Muscle layer of colon (tissue), 2 donors: ENCODE results near the gene FOXL1.

Experiments used
- H3K27ac ChIP-seq: one replicate; pipeline ENCODE4 v1.7.0; 2013; ENCODE audit warnings: low read depth, mild to moderate bottlenecking, low read length, moderate library complexity
- H3K27me3 ChIP-seq, 2 donors: one replicate each; pipeline ENCODE4 v1.7.0; 2013; ENCODE audit warnings: low read length in 2 of 2, mild to moderate bottlenecking in 2 of 2; ENCODE audit not compliant: insufficient read depth in 2 of 2, control insufficient read depth in 1 of 2
- H3K36me3 ChIP-seq: one replicate; pipeline ENCODE4 v1.7.0; 2013; ENCODE audit warnings: mild to moderate bottlenecking, low read length; ENCODE audit not compliant: insufficient read depth
- H3K4me1 ChIP-seq: one replicate; pipeline ENCODE4 v1.7.0; 2013; ENCODE audit warnings: mild to moderate bottlenecking, low read length; ENCODE audit not compliant: insufficient read depth
- H3K4me3 ChIP-seq, 2 donors: one replicate each; pipeline ENCODE4 v1.7.0; 2013; ENCODE audit warnings: low read length in 2 of 2, low read depth in 1 of 2, mild to moderate bottlenecking in 1 of 2, moderate library complexity in 1 of 2
- H3K9ac ChIP-seq: one replicate; pipeline ENCODE4 v1.7.0; 2013; ENCODE audit warnings: low read length
- H3K9me3 ChIP-seq: one replicate; pipeline ENCODE4 v1.7.0; 2013; ENCODE audit warnings: mild to moderate bottlenecking, low read length
- donor health status: abdominal sarcoma.
- donor health status: Adenocarcinoma of cecum.

FOXL1 gene

DNA sequence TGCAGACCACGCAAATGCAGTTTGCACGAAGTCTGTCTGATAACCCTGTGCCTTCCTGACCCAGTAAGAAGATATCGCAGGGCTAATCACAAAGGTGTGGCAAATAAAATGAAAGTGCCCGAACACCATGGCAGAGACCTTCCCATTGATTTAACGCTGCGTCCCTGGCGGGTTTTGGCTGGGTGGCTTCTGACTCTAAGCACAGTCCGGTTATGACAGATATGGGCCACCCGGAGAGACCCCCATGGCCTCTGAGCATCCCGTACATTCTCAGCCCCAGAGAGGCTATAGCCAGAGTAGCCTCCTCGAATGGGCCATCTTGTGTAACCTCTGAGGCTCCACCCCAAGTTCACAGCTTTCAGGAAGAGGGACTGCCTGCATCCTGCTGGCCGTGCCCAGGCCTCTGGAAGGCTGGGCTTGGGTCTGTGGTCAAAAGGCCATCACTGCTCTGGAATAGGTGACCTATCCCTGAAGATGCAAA is 6.3 kb upstream of the FOXL1 start:
- no peaks in the 10 kb centered on the region for H3K4me1 ChIP-seq
- H3K27me3 ChIP-seq, result peaks cover 81% of the 10 kb centered on the region in 2 donors
- no peaks in the 10 kb centered on the region for H3K36me3 ChIP-seq
- no peaks in the 10 kb centered on the region for H3K9me3 ChIP-seq
- no peak overlapping the region for H3K9ac ChIP-seq
- H3K4me3 ChIP-seq, result no peak overlapping the region
- no peak overlapping the region for H3K27ac ChIP-seq

DNA sequence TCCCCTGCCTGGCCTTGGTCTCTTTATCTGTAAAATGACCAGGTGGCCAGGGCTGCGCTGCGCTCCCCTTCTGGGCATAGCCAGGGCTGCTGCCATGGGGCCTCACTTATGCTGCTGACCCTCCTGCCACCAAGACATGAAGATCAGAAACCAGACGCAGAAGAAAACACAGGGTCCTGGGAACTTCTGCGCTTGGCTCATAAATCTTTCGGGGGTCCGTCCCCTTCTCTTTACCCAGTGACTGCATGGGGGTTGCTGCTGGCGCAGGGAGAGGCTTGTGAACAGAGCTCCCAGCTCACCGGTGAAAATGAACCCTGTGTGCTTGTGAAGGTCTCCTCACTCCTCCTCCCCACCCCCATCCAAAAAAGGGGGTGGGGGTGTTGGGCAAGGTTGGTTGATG is 5.7 kb upstream of the FOXL1 start:
- Histone ChIP-seq H3K4me3 (no peak overlapping the region), H3K9ac (no peak overlapping the region), H3K9me3 (no peaks in the 10 kb centered on the region), H3K36me3 (no peaks in the 10 kb centered on the region), H3K27ac (no peak overlapping the region), H3K27me3 (peaks cover 81% of the 10 kb centered on the region in 2 donors), H3K4me1 (no peaks in the 10 kb centered on the region)

DNA sequence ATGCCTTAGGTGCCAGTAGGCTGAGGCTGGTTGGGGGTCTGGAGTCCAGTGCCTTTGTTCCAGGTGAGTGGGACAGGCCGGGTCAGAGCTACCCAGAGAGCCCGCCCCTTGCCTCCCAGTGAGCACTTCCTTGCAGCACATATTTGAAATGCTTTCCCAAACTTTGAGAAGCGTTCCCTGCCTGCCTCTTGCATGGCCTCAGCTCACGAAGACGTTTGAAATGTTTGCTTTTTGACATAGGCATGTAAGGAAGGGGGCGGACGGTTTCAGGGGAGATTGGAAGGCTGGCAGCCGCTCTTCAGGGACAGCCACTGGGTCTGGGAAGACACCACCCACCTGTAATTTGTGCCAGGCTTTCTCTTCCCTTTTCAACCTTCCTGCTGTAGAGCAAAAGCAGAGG is 5.1 kb upstream of the FOXL1 start:
- no peaks in the 10 kb centered on the region for H3K4me1 ChIP-seq

DNA sequence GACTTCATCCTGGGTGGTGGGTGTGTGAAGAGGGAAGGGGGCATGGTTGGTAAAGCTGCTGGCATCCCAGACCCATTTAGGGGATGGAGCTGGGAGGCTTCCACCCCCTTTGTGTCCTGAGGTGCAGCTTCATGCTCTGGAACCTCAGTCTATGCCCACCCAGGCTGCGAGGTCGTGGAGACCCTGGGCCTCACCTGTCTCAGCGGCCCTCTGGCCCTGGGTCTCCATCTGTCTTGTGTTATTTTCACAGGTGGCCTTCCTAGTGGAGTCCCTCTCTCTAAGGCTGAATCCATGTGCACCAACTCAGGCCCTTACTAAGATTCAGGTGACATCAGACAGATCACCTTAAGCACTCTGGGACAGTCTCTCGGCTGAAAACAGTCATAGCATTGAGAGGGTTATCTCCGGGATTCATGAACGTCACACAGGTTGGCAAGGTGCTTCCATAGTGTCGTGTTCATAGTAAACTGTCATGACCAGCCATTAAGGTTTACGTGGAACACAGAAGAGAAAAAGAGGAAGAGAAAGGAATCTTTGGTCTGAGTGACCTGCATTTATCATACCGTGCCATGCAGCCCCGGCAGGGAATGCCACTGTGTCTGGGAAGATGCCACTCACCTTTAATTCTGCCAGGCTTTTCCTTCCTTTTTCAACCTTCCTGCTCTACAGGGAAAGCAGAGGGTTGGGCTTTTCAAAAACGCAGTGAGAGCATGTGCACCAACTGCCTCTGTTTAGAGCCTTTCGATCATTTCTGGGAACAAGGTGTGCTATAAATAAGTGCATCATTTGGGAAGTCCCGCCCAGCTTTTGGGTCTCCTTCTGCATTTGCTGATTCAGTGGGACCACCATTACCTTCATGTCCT is 4.5 kb upstream of the FOXL1 start:
- Histone ChIP-seq H3K9me3 (no peaks in the 10 kb centered on the region), H3K27me3 (peaks cover 84 to 85% of the 10 kb centered on the region in 2 donors), H3K36me3 (no peaks in the 10 kb centered on the region), H3K27ac (no peak overlapping the region), H3K4me3 (no peak overlapping the region), H3K9ac (no peak overlapping the region), H3K4me1 (no peaks in the 10 kb centered on the region)

More for the DNA sequence above, 5.1 kb upstream of the FOXL1 start:
- Histone ChIP-seq H3K27me3 (peaks cover 83 to 87% of the 10 kb centered on the region in 2 donors), H3K27ac (no peak overlapping the region), H3K36me3 (no peaks in the 10 kb centered on the region), H3K4me3 (no peak overlapping the region), H3K9ac (no peak overlapping the region), H3K9me3 (no peaks in the 10 kb centered on the region)

DNA sequence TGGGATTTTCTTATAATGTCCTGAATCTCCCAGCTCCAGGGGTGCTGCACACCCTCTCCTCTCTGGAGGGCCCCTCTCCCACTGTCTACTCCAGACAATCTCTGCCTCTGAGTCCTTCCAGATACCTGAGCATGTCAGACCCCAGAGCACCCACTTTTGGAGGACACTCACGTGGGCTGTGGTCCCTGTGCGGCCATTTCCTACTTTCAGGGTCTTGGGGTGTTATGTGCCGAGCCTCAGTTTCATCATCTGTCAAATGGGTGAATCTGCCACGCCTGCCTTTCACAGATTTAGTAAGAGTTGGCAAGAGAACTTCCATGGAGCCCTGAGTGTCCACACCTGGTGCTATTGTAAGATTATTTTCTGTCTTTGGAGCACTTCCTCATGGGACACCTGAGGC is 3.7 kb upstream of the FOXL1 start:
- no peak overlapping the region for H3K4me3 ChIP-seq
- no peak overlapping the region for H3K27ac ChIP-seq
- H3K9me3 ChIP-seq, result no peaks in the 10 kb centered on the region
- H3K4me1 ChIP-seq, result no peaks in the 10 kb centered on the region
- H3K27me3 ChIP-seq, result peaks cover 79 to 85% of the 10 kb centered on the region in 2 donors
- H3K36me3 ChIP-seq, result no peaks in the 10 kb centered on the region
- no peak overlapping the region for H3K9ac ChIP-seq

DNA sequence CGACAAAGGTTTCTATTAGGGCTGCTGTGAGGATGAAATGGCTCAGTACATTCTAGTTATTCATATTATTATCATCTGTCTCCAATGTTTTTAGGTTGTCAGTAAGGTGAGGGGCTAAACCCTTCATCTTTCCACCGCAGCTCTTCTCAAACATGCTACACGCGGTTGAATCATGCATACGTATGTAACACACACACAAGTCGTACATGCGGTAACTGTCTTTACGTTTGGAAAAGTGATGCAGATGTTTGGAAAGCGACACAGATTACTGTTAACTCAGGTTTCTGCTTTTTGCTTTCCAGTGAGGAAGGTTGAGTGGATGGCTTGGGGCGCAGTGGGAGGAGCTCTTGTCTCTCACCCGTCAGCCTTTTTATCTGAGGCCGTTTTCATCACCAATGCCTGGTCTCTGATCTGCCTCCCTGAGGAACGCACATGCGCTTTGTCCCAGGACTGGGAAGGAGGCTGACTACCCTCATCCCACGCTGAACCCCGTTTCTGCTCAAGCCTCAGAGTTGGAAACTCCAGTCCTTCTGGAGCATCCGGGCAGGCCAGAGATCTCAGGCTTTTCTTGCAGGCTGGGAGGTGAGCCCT is 3.2 kb upstream of the FOXL1 start:
- no peak overlapping the region for H3K4me3 ChIP-seq
- no peaks in the 10 kb centered on the region for H3K36me3 ChIP-seq
- H3K9ac ChIP-seq, result no peak overlapping the region
- no peak overlapping the region for H3K27ac ChIP-seq
- H3K4me1 ChIP-seq, result no peaks in the 10 kb centered on the region
- peaks cover 79 to 85% of the 10 kb centered on the region in 2 donors for H3K27me3 ChIP-seq
- H3K9me3 ChIP-seq, result no peaks in the 10 kb centered on the region

DNA sequence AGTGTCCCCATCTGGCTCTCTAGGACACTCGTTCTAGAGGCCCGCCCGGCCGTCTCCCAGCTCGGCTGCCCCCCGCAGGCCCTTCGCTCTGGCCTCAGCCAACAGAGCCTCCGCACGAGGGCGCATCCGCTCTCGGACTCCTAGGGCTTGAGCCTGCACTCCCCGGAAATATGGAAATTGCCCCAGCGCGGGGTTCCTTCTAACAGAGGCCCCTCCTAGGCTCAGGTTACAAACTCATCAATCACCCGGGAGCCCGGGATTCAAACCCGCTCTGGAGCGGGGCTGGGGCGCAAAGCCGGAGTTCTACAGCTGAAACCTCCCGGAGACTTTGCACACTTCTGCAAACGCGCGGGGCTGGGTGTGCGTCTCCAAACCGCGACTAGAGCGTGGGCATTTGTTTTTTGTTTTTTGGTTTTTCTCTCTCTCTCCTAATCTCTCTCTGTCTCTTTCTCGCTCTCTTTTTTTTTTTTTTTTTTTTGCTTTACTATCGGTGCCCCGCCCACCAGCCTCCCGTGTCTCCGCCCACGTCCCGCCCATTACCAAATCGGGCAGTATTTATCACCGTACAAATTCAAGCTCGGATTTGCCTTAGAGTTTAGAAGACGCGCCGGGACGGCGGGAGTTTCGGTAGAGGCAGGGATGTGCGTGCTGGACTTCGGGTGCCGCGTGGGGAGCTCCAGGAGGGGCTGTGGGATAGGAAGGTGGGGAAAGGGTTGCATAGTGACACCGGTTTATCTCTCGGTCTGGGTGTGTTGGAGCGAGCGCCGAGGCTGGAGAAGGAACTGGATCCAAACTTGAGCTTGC is 2.4 kb upstream of the FOXL1 start:
- H3K27ac ChIP-seq, result no peak overlapping the region

DNA sequence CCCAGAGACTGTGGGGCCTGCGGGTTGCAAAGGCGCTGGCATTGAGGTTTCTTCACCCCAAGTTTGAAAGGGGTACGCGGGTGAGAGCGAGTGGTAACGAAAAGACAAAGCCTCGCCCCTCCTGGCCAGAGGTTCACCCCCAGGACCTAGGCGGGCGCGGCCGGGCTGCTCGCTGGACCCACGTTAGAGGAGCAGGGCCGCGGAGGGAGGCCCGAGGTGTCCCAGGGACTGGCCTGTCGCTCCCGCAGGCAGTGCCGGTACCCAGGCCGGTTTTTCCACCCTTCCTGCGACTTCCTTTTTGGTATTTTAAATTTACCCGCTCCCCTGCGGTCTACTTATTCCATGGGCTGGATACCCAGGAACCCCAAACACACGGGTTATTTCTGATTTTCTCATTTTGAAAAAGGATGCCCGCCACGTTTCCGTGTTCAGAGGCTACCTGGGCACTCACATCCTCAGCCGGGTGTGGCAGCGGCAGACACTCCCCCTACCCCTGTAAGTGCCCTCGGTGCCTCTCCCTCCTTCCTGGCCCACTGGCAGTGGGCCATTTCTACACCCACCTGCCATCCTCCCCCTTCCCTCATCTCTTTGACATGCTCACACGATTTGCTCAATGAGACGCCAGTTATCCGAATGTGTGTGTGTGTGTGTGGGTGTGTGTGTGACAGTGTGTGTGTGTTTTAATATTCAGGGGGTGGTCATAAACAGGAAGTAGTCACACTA is 1.6 kb upstream of the FOXL1 start:
- no peaks in the 10 kb centered on the region for H3K4me1 ChIP-seq
- peaks cover 65 to 78% of the 10 kb centered on the region in 2 donors for H3K27me3 ChIP-seq
- peak overlapping the region in 1 of 2 donors; percentile 18 for H3K4me3 ChIP-seq
- no peak overlapping the region for H3K9ac ChIP-seq
- no peaks in the 10 kb centered on the region for H3K36me3 ChIP-seq
- no peaks in the 10 kb centered on the region for H3K9me3 ChIP-seq
- no peak overlapping the region for H3K27ac ChIP-seq

More for the DNA sequence above, 2.4 kb upstream of the FOXL1 start:
- peak overlapping the region in 1 of 2 donors; percentile 18 for H3K4me3 ChIP-seq
- no peak overlapping the region for H3K9ac ChIP-seq
- no peaks in the 10 kb centered on the region for H3K9me3 ChIP-seq
- no peaks in the 10 kb centered on the region for H3K4me1 ChIP-seq
- peaks cover 73 to 86% of the 10 kb centered on the region in 2 donors for H3K27me3 ChIP-seq
- no peaks in the 10 kb centered on the region for H3K36me3 ChIP-seq

DNA sequence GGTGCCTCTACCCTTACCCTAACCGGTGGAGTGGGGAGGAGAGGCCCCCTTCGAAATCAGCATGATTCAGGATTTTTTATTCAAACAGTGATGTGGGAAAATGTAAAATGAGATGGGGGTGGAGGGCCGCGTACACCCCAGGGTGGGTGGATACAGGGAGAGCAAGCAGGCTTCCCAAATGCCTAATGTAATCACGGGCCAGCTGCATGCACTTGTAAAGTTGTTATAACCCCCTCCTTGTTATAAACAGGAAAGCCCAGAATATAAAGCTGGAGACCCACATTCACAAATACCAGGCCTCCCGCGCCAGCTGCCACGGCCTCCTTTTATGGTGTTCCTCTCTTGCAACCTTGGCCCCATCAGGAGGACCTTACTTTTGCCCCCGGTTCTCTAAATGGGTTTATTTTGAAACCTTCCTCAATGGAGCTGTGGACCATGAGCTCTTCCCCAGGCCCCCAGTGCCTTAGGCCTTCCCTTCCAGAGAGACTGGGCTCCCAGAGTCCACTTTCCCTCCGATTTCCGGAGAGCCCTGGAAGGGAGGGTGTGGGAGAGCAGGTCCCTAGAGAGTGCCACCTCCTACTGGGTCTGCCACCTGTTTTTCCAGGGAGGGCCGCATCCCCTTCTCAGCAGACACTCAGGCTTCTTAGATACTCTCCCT is 906 bp upstream of the FOXL1 start:
- Histone ChIP-seq H3K36me3 (no peaks in the 10 kb centered on the region), H3K9ac (no peak overlapping the region), H3K27ac (no peak overlapping the region), H3K4me1 (no peaks in the 10 kb centered on the region), H3K27me3 (peaks cover 60 to 71% of the 10 kb centered on the region in 2 donors), H3K4me3 (no peak overlapping the region), H3K9me3 (no peaks in the 10 kb centered on the region)

DNA sequence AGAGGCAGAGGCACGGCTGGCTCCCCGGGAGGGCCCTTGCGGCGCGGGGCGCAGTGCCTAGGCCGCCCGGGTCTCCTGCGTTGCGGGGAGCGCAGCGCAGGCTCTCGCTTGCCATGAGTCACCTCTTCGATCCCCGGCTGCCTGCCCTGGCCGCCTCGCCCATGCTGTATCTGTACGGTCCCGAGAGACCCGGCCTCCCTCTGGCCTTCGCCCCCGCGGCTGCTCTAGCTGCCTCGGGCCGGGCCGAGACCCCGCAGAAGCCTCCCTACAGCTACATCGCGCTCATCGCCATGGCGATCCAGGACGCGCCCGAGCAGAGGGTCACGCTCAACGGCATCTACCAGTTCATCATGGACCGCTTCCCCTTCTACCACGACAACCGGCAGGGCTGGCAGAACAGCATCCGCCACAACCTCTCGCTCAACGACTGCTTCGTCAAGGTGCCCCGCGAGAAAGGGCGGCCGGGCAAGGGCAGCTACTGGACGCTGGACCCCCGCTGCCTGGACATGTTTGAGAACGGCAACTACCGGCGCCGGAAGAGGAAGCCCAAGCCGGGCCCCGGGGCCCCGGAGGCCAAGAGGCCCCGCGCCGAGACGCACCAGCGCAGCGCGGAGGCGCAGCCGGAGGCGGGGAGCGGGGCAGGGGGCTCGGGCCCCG is 390 bp downstream of the FOXL1 start:
- Histone ChIP-seq H3K9me3 (no peaks in the 10 kb centered on the region), H3K27ac (no peak overlapping the region), H3K4me3 (no peak overlapping the region), H3K27me3 (peaks cover 48 to 70% of the 10 kb centered on the region in 2 donors), H3K36me3 (no peaks in the 10 kb centered on the region), H3K9ac (no peak overlapping the region), H3K4me1 (no peaks in the 10 kb centered on the region)
